IPS-11a (cell line): Measurements from ENCODE around the gene TNFAIP1.

Source experiments
- H3K4me3 ChIP-seq: one replicate; pipeline ENCODE4 v1.5.1; 2013; ENCODE audit warnings: low read depth, low read length, control low read depth

TNFAIP1 gene

DNA sequence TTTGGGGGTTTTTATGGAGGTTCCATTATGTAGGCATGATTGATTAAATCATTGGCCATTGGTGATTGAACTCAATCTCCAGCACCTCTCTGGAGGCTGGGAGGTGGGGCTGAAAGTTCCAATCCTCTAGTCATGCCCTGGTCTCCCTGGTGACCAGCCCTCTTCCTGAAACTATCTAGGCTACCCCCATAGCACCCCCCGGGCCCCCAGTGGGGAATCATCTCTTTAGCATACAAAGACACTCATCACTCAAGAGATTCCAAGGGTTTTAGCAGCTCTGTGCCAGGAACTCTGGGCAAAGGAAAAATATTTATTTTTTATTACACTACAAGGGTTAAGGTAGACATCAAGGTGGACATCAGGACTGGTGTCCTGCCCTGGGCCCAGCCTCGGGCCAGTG is 59.9 kb downstream of the TNFAIP1 start:
- H3K4me3 ChIP-seq: no peak overlapping the region

DNA sequence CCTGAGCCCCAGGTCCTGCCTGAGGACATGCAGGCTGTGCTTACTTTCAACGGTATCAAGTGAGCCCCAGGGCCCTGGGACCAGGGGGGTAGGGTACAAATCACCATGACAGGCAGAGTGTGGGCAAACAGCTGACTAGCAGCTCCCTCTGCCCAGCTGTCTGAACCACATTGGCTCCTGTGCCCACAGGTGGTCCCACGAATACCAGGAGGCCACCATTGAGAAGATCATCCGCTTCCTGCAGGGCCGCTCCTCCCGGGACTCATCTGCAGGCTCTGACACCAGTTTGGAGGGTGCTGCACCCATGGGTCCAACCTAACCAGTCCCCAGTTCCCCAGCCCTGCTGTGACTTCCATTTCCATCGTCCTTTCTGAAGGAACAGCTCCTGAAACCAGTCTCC is 60.4 kb downstream of the TNFAIP1 start:
- no peak overlapping the region for H3K4me3 ChIP-seq
